Mucosa of rectum (tissue), 2 donors: ENCODE data around the gene ANKFN1.

Source experiments
- H3K27ac ChIP-seq, 2 donors: one replicate each; pipeline ENCODE4 v1.7.0; 2013; ENCODE audit warnings: inconsistent platforms in 2 of 2, low read depth in 2 of 2, low read length in 2 of 2
- H3K27me3 ChIP-seq, 2 donors: one replicate each; pipeline ENCODE4 v1.7.0; 2013; ENCODE audit warnings: low read length in 2 of 2; ENCODE audit not compliant: control insufficient read depth in 2 of 2, insufficient read depth in 2 of 2
- H3K36me3 ChIP-seq, 2 donors: one replicate each; pipeline ENCODE4 v1.7.0; 2013; ENCODE audit warnings: low read length in 2 of 2; ENCODE audit not compliant: control insufficient read depth in 2 of 2, insufficient read depth in 2 of 2
- H3K4me1 ChIP-seq, 2 donors: one replicate each; pipeline ENCODE4 v1.7.0; 2013; ENCODE audit warnings: low read length in 2 of 2, mild to moderate bottlenecking in 1 of 2; ENCODE audit not compliant: control insufficient read depth in 2 of 2, insufficient read depth in 2 of 2
- H3K4me3 ChIP-seq, 2 donors: one replicate each; pipeline ENCODE4 v1.7.0; 2013; ENCODE audit warnings: low read length in 2 of 2
- H3K9ac ChIP-seq, 2 donors: one replicate each; pipeline ENCODE4 v1.7.0; 2013; ENCODE audit warnings: low read length in 2 of 2, low read depth in 1 of 2, mild to moderate bottlenecking in 1 of 2
- H3K9me3 ChIP-seq, 2 donors: one replicate each; pipeline ENCODE4 v1.7.0; 2013; ENCODE audit warnings: low read length in 2 of 2; ENCODE audit not compliant: control insufficient read depth in 2 of 2
- donor health status: healthy.
- donor health status: Normal muscosa, but diverticular disease.

ANKFN1 gene

DNA sequence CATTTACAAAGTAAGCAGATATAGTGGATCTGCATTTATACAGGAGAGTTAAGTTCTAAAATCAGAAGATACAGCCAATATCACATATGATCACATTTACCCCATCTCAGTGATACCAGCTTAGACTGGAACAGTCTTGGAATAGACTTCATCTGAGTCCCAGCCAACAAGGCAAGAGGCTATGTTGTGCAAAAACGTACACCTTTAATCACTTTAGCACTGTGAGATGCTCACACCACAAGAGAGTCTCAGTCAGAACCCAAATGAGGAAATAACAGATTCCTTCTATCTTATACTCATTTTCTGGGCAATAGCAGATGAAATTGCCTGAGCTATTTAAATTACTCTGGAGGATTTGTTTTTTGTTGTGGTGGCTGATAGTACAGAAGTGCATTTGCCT lies 145.6 kb downstream of the ANKFN1 start:
- no peaks in the 10 kb centered on the region for H3K27me3 ChIP-seq
- H3K4me1 ChIP-seq = no peaks in the 10 kb centered on the region
- no peak overlapping the region for H3K9ac ChIP-seq
- no peak overlapping the region for H3K27ac ChIP-seq
- no peak overlapping the region for H3K4me3 ChIP-seq
- H3K9me3 ChIP-seq = no peaks in the 10 kb centered on the region
- H3K36me3 ChIP-seq = no peaks in the 10 kb centered on the region

DNA sequence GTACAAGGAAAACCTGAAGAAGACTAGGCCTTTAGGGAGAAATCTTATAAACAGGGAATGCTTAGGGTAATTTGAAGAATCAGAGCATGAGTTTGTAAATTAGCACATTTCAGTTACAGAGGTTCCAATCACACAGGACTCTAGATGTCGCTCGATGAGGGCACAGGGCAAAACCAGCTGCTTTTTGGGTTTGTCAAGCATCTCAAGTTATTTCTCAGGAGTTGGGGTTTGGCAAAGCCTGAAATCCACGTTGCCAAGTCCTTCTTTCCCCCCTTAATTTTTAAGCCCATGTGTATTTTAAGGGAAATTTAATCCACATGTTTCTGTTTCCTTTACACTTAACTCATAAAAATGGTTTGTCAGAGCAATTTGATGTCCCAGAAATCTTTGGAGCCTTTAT lies 146.9 kb downstream of the ANKFN1 start:
- H3K27me3 ChIP-seq = no peaks in the 10 kb centered on the region
- H3K9ac ChIP-seq = no peak overlapping the region
- no peaks in the 10 kb centered on the region for H3K4me1 ChIP-seq
- H3K9me3 ChIP-seq = no peaks in the 10 kb centered on the region
- H3K4me3 ChIP-seq = no peak overlapping the region
- no peaks in the 10 kb centered on the region for H3K36me3 ChIP-seq
- H3K27ac ChIP-seq = no peak overlapping the region

DNA sequence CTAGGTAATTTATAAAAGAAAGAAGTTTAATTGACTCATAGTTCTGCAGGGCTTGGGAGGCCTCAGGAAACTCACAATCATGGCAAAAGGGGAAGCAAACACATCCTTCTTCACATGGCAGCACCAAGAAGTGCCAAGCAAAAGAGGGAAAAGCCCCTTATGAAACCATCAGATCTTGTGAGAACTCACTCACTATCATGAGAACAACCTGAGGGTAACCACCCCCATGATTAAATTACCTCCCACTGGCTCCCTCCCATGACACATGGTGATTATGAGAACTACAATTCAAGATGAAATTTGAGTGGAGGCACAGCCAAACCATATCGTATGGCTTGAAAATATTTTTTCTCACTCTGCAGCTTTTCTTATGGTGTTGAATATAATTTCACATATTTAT lies 151.7 kb downstream of the ANKFN1 start:
- Histone ChIP-seq H3K36me3 (no peaks in the 10 kb centered on the region), H3K4me1 (no peaks in the 10 kb centered on the region), H3K9me3 (no peaks in the 10 kb centered on the region), H3K9ac (no peak overlapping the region), H3K4me3 (no peak overlapping the region), H3K27ac (no peak overlapping the region), H3K27me3 (no peaks in the 10 kb centered on the region)

DNA sequence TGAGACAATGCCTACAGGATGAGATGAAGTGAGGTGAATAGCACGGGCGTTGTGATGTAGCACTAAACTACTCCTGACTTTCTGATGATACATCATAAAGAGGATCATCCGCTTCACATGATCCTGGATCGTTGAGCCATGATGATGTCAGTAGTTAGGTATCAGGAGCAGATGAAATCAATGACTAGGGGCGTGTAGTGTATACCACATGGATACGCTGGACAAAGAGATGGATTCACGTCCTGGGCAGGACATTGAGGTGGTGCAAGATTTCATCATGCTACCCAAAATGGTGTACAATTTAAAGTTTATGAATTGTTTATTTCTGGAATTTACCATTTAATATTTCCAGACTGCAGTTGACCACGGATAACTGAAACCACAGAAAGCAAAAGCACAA lies 156.6 kb downstream of the ANKFN1 start:
- H3K9me3 ChIP-seq = no peaks in the 10 kb centered on the region
- no peak overlapping the region for H3K27ac ChIP-seq
- H3K4me3 ChIP-seq = no peak overlapping the region
- no peaks in the 10 kb centered on the region for H3K36me3 ChIP-seq
- no peaks in the 10 kb centered on the region for H3K27me3 ChIP-seq
- H3K9ac ChIP-seq = no peak overlapping the region
- H3K4me1 ChIP-seq = no peaks in the 10 kb centered on the region

DNA sequence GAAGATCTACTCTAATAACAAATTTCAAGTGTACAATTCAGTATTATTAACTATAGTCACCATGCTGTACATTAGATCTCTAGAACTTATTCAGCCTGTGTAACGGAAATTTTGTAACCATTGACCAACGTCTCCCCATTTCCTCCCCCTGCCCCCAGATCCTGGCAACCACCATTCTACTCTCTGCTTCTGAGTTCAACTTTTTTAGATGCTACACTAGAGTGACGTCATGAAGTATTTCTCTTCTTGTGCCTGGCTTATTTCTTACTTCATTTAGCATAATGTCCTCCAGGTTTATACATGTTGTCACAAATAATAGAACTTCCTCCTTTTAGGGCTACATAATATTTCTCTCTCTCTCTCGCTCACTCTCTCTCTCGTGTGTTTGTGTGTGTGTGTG lies 157.5 kb downstream of the ANKFN1 start:
- no peak overlapping the region for H3K4me3 ChIP-seq
- no peaks in the 10 kb centered on the region for H3K9me3 ChIP-seq
- H3K4me1 ChIP-seq = no peaks in the 10 kb centered on the region
- no peaks in the 10 kb centered on the region for H3K27me3 ChIP-seq
- no peaks in the 10 kb centered on the region for H3K36me3 ChIP-seq
- no peak overlapping the region for H3K27ac ChIP-seq
- no peak overlapping the region for H3K9ac ChIP-seq

DNA sequence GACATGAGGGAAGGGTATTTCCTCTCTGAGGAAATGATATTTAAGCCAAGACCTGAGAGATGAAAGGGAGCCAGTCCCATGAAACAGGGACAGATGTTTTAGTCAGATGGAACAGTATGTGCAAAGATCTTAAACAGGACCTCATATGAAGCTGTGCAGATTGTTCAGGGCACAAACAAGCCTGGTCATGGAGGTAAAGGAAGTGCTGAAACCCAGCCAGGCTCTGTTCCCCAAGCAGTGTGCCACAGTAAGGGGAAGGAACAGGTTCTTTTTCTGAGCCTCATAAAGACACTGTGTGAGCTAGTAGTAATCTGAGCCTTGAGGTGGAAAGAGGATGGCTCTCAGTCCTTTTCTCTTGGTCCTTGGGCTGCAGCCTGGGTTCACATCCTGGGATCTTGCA lies 159.9 kb downstream of the ANKFN1 start:
- Histone ChIP-seq H3K27ac (no peak overlapping the region), H3K9ac (no peak overlapping the region), H3K4me1 (no peaks in the 10 kb centered on the region), H3K36me3 (no peaks in the 10 kb centered on the region), H3K9me3 (no peaks in the 10 kb centered on the region), H3K4me3 (no peak overlapping the region), H3K27me3 (no peaks in the 10 kb centered on the region)

DNA sequence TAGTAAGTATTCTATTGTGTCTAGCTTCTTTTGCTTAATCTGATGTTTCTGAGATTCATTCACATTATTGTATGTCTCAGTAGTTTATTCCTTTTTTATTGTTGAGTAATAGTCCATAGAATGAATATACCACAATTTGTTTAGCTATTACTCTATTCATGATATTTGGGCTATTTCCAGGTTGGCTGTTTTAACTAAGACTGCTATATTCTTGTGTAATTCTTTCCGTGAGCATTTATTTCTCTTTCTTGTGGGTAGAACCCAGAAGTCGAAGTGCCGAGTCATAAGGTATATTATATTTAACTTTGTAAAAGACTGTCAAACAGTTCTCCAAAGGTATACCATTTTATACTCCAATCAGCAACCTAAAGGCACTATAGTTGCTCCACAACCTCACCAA lies 160.8 kb downstream of the ANKFN1 start:
- Histone ChIP-seq H3K9ac (no peak overlapping the region), H3K9me3 (no peaks in the 10 kb centered on the region), H3K4me3 (no peak overlapping the region), H3K4me1 (no peaks in the 10 kb centered on the region), H3K27me3 (no peaks in the 10 kb centered on the region), H3K36me3 (no peaks in the 10 kb centered on the region), H3K27ac (no peak overlapping the region)

DNA sequence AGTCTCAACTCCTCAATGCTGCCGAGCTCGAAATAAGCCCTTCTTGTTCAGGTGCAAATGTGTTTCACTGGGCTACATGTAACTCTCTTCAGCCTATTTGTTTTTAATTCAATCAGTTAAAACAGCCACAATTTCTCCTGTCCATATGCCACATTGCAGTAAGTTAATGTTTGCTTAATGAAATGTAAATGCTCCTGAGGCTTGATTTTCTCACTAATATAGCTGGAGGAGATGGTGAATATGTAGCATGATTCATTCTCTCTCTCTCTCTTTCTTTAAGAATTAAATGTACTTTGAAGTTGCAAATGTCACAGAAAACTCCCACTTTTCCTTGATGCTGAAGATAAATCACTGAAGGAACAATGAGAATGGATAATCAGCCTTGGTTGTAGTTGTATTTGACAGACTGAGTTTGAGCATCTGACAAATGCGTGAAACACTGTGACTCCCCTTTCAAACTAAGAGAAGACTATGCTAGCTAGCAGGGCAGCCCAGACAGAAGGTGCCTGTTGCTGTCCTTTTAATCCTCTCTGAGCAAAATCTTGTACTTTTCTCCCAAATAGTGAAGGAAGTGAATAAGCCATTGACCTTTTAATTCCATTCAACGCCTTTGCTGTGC lies 161.8 kb downstream of the ANKFN1 start:
- Histone ChIP-seq H3K9ac (no peak overlapping the region), H3K27me3 (no peaks in the 10 kb centered on the region), H3K4me3 (no peak overlapping the region), H3K27ac (no peak overlapping the region), H3K9me3 (no peaks in the 10 kb centered on the region), H3K4me1 (no peaks in the 10 kb centered on the region), H3K36me3 (no peaks in the 10 kb centered on the region)

DNA sequence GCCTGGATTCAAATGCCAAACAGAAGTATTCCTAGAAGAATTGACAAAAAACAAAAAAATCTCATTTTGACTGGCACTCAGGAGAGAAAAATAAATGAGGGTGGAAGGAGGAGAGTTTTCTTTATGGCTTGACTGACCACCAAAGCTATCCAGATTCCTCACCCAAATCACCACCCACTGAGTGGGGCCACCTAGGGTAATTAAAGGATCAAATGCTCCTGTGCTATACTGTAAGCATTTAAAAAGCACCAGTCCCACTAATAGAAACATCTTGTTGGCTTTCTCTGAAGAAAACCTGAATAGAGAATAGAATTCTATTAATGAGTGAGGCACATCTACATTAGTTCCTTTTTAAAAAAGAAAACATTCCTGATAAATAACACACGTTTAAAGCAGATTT lies 163.3 kb downstream of the ANKFN1 start:
- H3K27ac ChIP-seq = no peak overlapping the region
- no peaks in the 10 kb centered on the region for H3K4me1 ChIP-seq

DNA sequence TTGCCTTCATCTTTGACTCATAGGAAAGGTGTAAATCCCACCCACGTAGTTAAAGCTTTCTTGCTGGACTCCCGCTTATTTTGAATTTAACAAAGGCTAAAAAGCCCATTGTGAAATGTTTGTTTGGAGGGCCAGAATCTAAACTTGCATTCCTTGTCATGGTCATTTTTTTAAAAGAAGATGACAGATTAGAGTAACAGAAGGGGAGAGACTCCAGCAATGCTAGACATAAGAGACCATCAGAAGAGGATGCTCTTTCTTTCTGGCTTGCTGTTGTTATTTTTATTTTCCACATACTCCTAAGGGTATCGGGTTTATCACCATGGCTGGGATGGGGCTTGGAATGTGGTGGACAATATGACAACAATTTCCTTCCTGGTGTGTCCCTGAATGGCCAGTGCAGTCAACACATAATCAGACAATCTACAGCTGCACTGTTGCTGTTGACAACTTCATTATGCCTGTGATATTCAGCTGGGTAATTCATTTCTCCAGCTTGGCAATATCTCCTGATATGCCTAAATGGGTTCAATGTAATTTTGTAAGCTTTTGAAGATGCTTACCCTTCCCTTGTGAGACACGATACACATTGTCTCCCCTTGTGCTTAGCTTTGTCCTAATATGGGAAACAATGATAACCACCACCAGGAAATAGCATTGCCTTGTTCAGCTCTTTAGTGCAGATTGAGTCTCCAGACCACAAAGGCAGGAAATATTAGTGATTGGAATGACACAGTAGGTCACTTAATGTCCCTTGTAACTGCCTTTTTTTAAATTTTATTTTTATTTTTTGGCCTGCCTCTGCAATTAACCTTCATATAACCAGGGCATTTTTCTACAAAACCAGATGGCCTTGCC lies 164.3 kb downstream of the ANKFN1 start:
- Histone ChIP-seq H3K27me3 (no peaks in the 10 kb centered on the region), H3K9me3 (no peaks in the 10 kb centered on the region), H3K36me3 (no peaks in the 10 kb centered on the region), H3K27ac (no peak overlapping the region), H3K9ac (no peak overlapping the region), H3K4me3 (no peak overlapping the region), H3K4me1 (no peaks in the 10 kb centered on the region)

More for the DNA sequence above, 163.3 kb downstream of the ANKFN1 start:
- H3K9ac ChIP-seq = no peak overlapping the region
- no peaks in the 10 kb centered on the region for H3K9me3 ChIP-seq
- no peaks in the 10 kb centered on the region for H3K27me3 ChIP-seq
- H3K36me3 ChIP-seq = no peaks in the 10 kb centered on the region
- no peak overlapping the region for H3K4me3 ChIP-seq
